Fibroblast of upper back skin (primary cell): ENCODE data around the gene KLHL35.

Experiments used
- DNase-seq: peaks from one replicate; pipeline ENCODE4 v3.0.0-alpha.2; 2013

The KLHL35 gene

GRCh38 chr11:75432911-75433321 is at the start of gene KLHL35:
Gene KLHL35, minus strand, starts transcription at chr11:75433203. Its CDS starts 2,574 bp downstream, at chr11:75430629.
- DNase-seq = no peak

DNA sequence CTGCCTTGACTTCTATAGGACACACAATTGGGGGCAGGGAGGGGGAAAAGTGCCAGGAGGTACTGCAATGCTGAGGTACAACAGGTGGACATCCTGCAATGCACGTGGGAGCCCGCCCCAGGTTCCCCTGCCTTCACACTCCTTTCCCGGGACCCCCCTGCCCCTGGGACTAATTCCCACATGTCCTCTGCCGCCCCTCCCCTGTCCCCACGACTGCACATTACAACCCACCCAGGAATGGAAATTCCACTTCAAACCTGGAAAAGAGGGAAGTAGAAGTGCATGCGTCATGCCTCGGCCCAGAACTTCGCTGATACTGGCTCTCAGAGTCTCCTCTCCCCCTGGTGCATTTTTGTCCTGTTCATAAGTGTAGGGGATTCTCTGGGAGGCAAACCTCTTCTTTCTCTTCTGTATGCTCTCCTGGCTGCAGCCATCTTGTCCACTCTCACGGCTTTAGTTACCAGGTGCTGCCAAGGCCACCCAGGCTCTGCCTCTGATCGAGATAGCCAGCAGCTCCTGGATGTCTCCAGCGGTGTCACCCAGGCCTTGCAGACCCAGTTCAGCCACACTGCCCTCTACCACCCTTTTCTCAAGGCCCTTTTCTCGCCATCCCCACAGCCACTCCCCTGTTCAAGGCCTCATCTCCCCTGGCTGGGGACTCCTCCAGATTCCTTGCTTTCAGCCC is 49.1 kb upstream of the KLHL35 start:
- no peak for DNase-seq

DNA sequence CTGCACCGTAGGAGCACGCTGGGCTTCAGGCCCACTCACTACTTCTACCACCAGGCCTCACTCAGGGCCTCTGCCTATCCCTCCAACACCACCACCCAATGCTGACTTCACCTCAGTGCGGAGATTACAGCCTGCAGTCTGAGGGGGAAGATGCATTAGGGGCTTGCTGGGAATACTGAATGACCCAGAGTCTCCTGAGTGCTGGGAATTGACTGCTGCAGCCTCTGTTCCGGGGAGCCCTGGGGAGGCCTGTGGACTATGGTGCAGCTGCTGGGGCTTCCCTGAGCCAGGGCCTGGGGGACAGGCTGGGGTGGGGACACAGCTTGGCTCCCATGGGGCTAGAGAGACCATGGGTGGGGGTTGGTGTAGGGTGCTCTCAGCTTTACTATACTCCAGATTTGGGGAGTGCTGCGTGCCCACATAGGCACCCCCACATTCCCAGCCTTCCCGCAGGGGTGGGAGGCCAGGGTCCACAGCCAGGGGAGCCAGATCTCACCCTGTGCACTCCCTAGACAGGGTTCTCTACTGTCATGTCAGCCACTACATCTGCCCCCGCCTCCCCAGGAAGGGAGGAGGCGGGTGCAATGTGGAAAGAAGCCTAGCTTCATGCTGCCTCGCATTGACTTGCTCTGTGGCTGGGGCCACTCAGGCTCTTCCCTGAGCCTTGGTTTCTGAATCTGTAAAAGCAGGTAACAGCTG is 48.4 kb upstream of the KLHL35 start:
- no peak for DNase-seq

DNA sequence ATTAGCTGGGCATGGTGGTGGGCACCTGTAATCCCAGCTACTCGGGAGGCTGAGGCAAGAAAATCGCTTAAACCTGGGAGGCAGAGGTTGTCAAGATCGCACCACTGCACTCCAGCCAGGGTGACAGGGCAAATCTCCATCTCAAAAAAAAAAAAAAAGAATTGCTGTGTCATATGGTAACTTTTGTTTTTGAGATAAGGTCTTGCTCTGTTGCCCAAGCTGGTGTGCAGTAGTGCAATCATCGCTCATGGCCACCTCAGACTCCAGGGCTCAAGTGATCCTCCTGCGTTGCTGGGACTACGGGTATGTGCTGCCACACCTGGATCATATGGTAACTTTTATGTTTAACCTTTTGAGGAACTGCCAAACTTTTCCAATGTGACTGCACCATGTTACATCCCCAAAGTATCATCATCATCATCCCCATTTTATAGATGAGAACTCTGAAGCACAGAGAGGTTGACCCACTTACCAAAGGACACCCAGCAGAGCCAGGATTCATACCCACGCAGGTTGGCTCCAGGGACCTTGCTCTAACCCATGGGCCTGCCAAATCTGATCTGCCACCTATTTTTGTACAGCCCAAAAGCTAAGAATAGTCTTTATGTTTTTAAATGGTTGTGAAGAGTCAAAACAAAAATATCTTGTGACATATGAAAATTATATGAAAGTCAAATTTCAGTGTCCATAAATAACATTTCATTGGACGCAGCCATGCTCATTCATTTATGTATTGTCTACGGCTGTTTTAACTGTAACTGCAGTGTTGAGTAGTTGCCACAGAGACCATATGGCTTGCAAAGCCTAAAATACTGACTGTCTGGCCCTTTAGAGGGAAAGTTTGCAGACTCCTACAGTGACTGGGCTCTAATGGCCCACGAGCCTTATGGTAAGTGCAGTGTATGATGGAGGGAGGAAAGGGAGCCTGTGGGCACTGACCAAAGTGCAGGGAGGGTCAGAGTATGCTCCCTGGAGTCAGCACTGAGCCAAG is 47.5 kb upstream of the KLHL35 start:
- no peak for DNase-seq

- DNase-seq = no peak
Measured at GRCh38 chr11:75479597-75480145, 46.7 kb upstream of the KLHL35 start.

DNA sequence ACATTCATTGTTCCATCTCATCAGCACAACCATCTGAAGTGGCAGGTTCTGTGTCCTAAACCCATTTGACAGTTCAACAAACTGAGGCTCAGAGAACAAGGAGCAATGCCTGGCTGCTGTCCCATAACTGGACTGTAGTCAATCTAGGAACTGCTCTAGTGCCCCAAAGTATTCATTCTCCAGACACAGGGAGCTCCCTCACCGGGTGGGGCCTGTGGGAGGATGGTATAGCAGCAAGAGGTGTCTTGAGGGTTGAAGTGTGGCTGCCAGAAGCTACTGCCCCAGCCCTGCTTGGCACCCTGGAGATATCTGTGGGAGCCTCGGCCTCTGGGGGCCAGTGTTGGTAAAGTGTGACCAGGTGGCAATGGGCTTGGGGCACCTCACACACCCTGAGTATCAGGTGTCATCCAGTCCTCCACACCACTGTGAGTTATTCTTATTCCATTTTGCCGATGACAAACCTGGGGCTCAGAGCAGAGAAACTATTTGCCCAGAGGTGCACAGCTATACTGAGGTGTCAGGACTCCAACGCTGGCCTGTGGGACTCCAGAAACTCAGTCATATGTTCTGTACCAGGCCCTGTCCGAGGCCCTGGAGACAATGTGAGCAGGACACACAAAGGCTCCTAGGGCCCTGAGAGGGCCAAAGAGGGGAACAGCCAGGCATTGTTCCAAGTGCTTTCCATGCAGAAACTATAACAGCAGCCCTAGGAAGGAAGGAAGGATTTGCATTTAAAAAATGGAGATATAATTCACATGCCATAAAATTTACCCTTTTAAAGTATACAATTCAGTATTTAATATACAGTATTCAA is 46.0 kb upstream of the KLHL35 start:
- no peak for DNase-seq

DNA sequence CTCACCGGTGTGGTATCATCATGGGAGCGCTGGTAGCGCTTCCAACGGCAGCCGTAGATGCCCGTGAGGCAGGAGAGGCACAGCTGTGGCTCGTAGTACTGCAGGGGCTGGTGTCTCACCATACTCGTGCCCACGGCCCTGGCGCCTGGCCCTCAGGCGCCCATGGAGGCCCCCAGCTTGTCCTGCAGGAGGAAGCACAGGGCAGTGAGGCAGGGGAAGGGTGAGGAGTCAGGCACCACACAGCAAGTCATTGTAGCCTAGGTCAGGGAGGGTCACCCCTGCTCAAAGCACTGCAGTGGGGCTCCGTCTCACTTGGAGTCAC is 44.6 kb upstream of the KLHL35 start:
- no peak for DNase-seq

GRCh38 chr11:75476739-75477613 is 44.0 kb upstream of the KLHL35 start:
- DNase-seq = no peak

GRCh38 chr11:75475767-75476650 is 43.0 kb upstream of the KLHL35 start:
- peak; percentile 53 for DNase-seq

- peak; percentile 76 for DNase-seq
Measured at GRCh38 chr11:75474878-75475766, 42.1 kb upstream of the KLHL35 start.

DNA sequence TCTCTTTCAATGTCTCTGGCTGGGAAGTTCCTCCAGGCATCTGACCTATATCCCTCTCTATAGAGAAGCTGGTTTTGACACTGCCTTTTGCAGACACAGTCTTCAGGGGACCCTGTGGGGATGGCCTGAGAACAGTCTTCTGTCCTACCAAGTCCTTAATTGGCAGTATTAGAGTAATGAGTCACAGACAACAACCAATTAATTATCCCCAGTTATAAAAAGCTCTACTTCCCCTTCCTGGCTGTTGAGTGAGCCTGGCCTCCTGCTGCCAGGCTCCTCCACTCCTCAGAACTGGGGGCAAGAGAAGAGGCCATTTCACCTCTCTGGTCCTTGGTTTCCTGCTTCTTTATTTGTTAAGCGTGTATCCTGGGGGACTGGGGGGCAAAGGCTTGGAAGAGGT is 41.2 kb upstream of the KLHL35 start:
- DNase-seq = no peak

DNA sequence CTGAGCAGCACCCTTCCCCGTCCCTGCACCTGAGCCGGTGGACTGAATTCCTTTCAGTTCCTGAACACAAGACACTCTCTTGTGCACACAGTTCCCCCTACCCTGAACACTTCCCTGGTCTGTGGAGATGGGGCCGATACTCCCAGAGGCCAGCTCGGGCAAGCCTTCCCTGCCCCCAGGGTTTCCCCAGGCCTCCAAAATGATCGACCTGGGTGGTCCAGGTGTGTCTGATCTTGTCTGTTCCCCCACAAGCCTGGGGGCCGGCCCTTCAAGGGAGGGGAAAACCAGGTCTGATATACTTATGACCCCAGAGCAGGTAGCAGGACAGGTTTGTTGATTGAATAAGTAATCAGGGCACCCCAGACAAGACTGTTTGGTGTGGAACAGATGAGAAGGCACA is 40.7 kb upstream of the KLHL35 start:
- no peak for DNase-seq

DNA sequence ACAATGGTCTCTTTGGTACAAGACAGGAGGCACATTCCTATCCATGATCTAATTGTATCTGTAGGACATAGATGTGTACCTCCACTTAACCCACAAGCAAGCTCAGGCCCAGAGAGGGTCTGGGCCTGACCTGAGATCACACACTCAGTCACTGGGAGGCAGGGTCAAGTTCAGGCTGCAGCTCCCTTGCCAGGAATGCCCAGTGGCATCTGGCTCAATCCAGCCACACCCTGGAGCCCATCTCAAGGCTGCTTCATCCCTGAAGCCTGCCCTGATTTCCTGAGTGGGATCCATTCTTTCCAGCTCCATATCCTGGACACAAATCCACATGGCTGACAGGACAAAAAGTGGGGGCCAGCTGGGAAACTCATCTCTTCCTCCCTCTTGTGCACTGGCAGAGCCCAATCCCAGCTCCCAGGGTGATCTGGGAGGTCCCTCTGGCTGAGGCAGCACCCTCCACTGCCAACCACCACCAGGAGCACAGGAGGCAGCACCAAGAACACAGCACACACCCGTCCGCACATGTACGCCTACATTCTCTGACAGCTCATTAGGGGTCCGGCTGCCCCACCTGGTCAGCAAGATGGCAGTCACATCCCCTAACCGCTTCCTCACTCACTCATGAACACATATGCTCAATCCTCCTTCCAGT is 39.2 kb upstream of the KLHL35 start:
- no peak for DNase-seq

- no peak for DNase-seq
Measured at GRCh38 chr11:75471176-75471973, 38.4 kb upstream of the KLHL35 start.

- DNase-seq = no peak
Measured at GRCh38 chr11:75470476-75471080, 37.6 kb upstream of the KLHL35 start.

GRCh38 chr11:75469785-75470405 is 36.9 kb upstream of the KLHL35 start:
- no peak for DNase-seq
